Retinal pigment epithelial cell (primary cell): Measurements from ENCODE around the gene DNASE1L3.
"Not testable (repeated sequence)": the region's sequence is repeated elsewhere in the genome, so short reads cannot be mapped to it uniquely, and the experiment has no call there.

Source experiments
- DNase-seq: peaks from one replicate; pipeline ENCODE4 v3.0.0-alpha.2; 2010; ENCODE audit warnings: low read depth
- H3K4me3 ChIP-seq: 2 replicates; pipeline ENCODE4 v1.5.1; 2011; ENCODE audit warnings: mild to moderate bottlenecking, low read length, control low read depth, moderate library complexity
- CTCF ChIP-seq: conservative IDR thresholded peaks from 2 replicates; pipeline ENCODE4 v1.5.1; 2011; ENCODE audit warnings: low read depth, low read length, control low read depth, inconsistent platforms

DNASE1L3 gene

GRCh38 chr3:58234516-58234931, 23.8 kb upstream of the DNASE1L3 start:
- TF ChIP-seq CTCF, result no peak
- DNase-seq, result no peak
- no peak overlapping the region for H3K4me3 ChIP-seq

- TF ChIP-seq CTCF, result no peak
- DNase-seq, result no peak
These were observed 20.9 kb upstream of the DNASE1L3 start for GRCh38 chr3:58231666-58232065.

GRCh38 chr3:58230876-58231552, 20.2 kb upstream of the DNASE1L3 start:
- TF ChIP-seq CTCF, result no peak
- no peak overlapping the region for H3K4me3 ChIP-seq
- DNase-seq, result no peak

More at GRCh38 chr3:58231666-58232065, 20.9 kb upstream of the DNASE1L3 start:
- H3K4me3 ChIP-seq, result no peak overlapping the region

GRCh38 chr3:58227933-58228332, 17.2 kb upstream of the DNASE1L3 start:
- not testable (repeated sequence) for H3K4me3 ChIP-seq, DNase-seq

- TF ChIP-seq CTCF, result no peak
- DNase-seq, result no peak
- no peak overlapping the region for H3K4me3 ChIP-seq
These were observed 13.1 kb upstream of the DNASE1L3 start for GRCh38 chr3:58223855-58224254.

- DNase-seq, result no peak
- no peak overlapping the region for H3K4me3 ChIP-seq
- TF ChIP-seq CTCF, result no peak
These were observed 11.5 kb upstream of the DNASE1L3 start for GRCh38 chr3:58222161-58222724.

- DNase-seq, result no peak
- no peak for TF ChIP-seq CTCF
- H3K4me3 ChIP-seq, result no peak overlapping the region
These were observed 8.1 kb upstream of the DNASE1L3 start for GRCh38 chr3:58218904-58219303.
